Adrenal gland (tissue), 19 donors: ENCODE results near the gene S100A5. TPM values are rescaled to one million over a fixed set of nuclear protein-coding genes. Genes with fewer than 3 reads are reported as not detected.
"Not testable (repeated sequence)": the region's sequence is repeated elsewhere in the genome, so short reads cannot be mapped to it uniquely, and the experiment has no call there.

Experiments used
- DNase-seq, 7 donors: peaks; one replicate each; pipeline ENCODE4 v3.0.0-alpha.2; 2019 to 2020
- H3K27ac ChIP-seq, 5 donors: fragments of 200-600 bp; sonication (generic) in 4 of 5; 1 replicate in 3 of 5; 2 replicates in 2 of 5; pipeline versions ENCODE4 v1.5.1 to v1.8.0; 2016 to 2020; ENCODE audit warnings: mild to moderate bottlenecking in 1 of 5
- H3K27me3 ChIP-seq: fragments of 200-600 bp; 2 replicates; pipeline ENCODE4 v1.8.0; 2021
- H3K36me3 ChIP-seq, 2 donors: fragments of 200-600 bp; replicated peaks in 1 of 2; 1 replicate in 1 of 2; 2 replicates in 1 of 2; pipeline versions ENCODE4 v1.5.1 to v1.8.0; 2018 to 2022
- H3K4me1 ChIP-seq, 2 donors: fragments of 200-600 bp; replicated peaks in 1 of 2; 1 replicate in 1 of 2; 2 replicates in 1 of 2; pipeline versions ENCODE4 v1.5.1 to v1.8.0; 2018 to 2021
- H3K4me3 ChIP-seq, 4 donors: fragments of 200-600 bp; sonication (generic) in 3 of 4; one replicate each; pipeline ENCODE4 v1.5.1; 2016 to 2018
- H3K9me3 ChIP-seq, 3 donors: fragments of 200-600 bp; sonication (generic) in 1 of 3; replicated peaks in 1 of 3; 1 replicate in 2 of 3; 2 replicates in 1 of 3; pipeline versions ENCODE4 v1.5.1 to v1.8.0; 2016 to 2021
- CTCF ChIP-seq, 6 experiments: fragments of 450-650 bp in 4 of 6; fragments of 200-600 bp in 2 of 6; sonication (generic) in 1 of 6; IDR thresholded peaks; 1 replicate in 5 of 6; 2 replicates in 1 of 6; pipeline versions ENCODE4 v1.5.1 to v1.8.0; 2016 to 2021; ENCODE audit warnings: antibody characterized with exemption in 6 of 6, mild to moderate bottlenecking in 2 of 6, moderate library complexity in 1 of 6
- POLR2A ChIP-seq, 2 donors: fragments of 450-650 bp; IDR thresholded peaks; one replicate each; pipeline ENCODE4 v1.6.1; 2017; ENCODE audit warnings: antibody characterized with exemption in 2 of 2, mild to moderate bottlenecking in 2 of 2, moderate library complexity in 1 of 2
- WGBS, 4 donors: extraction: QIAGEN DNeasy Blood & Tissue Kit in 2 of 4; methylation state at CpG; one replicate each; pipeline versions ENCODE4 v1.1.5 to v1.1.7; 2013 to 2017; 5-methylcytosine and 5-hydroxymethylcytosine counted together
- intact Hi-C, 2 donors: fragments of 100-400 bp; cut with DNase I; formaldehyde crosslinking; loops; one replicate each; pipeline versions ENCODE4 v1.14.1 to v1.15.0; 2022 to 2023
- long read RNA-seq, 10 donors: library from polyadenylated mRNA in 3 of 10; unstranded in 2 of 10; stranded (forward) in 1 of 10; transcript quantifications; one replicate each; pipeline ENCODE4 v2.0.0 and lab custom pipeline, GENCODE V29; 2021 to 2026
- polyA plus RNA-seq, 3 donors: library from polyadenylated mRNA; stranded (reverse); fragments of 200-250 nt in 2 of 3; fragments of 350-450 nt in 1 of 3; fragmentation: Illumina TruSeq in 1 of 3; extraction: RNeasy Lipid Tissue Mini Kit (QIAGEN cat#74804) in 1 of 3; gene quantifications; one replicate each; pipeline ENCODE4 v1.2.3, GENCODE V29; 2013 to 2014
- total RNA-seq, 9 donors: library from RNA; depleted of rRNA in 4 of 9; stranded (reverse); fragments of >200 nt in 4 of 9; fragments of 120-200 nt in 1 of 9; fragmentation: NEBNext Ultra II Directional in 1 of 9; extraction: Animal tissue kit (Norgen Biotek cat#: 25700) in 1 of 9; gene quantifications; one replicate each; pipeline versions ENCODE4 v1.1.0 to v1.2.4, GENCODE V29; 2013 to 2023
- donor health status: healthy with polysubstance abuse.
- donor health status: Bipolar disorder and iron deficiency.
- donor health status: DM: yes; HTN: yes; CAD: no.
- donor health status: DM: no; HTN: no; CAD: no.
- donor health status: DM: no; HTN: no; CAD: no.
- donor health status: DM: yes; HTN: yes; CAD: no.

The S100A5 gene, protein sequence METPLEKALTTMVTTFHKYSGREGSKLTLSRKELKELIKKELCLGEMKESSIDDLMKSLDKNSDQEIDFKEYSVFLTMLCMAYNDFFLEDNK
- under 1 TPM in 1 of 9 donors, not detected in 8; 0.17 TPM for total RNA-seq
- polyA plus RNA-seq, result not detected
- long read RNA-seq, donor 1, result 0 reads
- long read RNA-seq, donor 2, result 0 reads
- long read RNA-seq, donor 3, result 0 reads
- long read RNA-seq, donor 4, result 0 reads
- long read RNA-seq, donor 5, result 0 reads
- long read RNA-seq, donor 6, result 0 reads
- long read RNA-seq, donor 7, result 0 reads
- long read RNA-seq, donor 8, result 0 reads
- long read RNA-seq, donor 9, result 0 reads
- long read RNA-seq, donor 10, result 0 reads

DNA sequence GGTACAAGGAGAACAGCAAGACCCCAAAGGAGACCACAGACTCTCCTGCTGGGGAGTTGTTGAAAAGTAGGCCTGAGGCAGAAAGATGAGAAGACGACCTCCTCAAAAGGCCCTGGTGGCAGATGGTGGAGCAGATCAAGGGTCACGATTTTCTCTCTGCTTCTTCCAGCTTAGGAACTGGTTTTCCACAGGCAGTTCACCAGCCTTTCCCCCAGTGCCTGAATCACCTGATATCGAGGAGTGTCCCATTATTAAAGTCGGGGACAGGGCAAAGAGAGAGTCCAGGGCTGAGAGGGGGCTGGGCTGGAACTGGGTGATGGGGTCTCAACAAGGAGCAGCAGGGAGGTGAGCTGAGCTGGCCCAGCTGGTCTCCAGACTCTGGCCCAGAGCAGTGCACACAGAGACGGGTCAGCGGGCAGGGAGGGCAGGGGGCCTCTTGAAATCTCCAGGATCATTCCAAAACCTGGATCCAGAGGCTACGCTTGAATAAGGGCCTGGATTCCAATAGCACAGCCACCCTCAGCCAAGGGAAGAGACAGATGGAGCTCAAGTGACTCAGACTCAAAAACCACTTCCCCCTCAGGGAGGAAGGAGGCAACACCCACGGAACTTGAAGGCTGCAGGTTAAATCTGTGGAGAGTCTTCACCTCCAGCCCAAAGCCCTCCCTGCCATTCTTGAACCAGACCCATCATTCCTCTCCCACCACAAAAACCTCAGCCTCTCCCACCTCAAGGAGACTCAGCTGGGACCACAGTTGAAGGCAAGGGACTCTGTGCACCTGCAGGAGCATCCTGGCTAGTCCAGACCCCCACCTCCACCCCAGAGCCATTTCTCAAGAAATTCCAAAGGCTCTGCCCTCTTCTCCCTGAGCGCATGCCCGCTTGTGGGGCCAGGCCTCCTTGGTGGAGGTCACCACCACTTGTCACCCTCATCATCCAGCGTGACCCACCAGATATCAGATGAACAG, at the start of gene S100A5:
Gene S100A5, minus strand, starts transcription at position 541 of the 968 bp plus-strand sequence. CDS start 743 bp downstream, outside the sequence.
- Histone ChIP-seq H3K36me3 (no peaks in the 10 kb centered on the region), H3K9me3 (no peaks in the 10 kb centered on the region), H3K27me3 (no peaks in the 10 kb centered on the region), H3K4me1 (peaks cover 32 to 38% of the 10 kb centered on the region in 2 donors), H3K4me3 (no peak within 1 kb of the TSS), H3K27ac (no peak within 1 kb of the TSS)
- WGBS, 4 donors, result 81 to 96% (median 89%) methylated on average over 8 to 11 of the region's 11 CpGs
- DNase-seq, result no peak
- intact Hi-C loops, result no loop called here
- TF ChIP-seq CTCF (IDR thresholded peaks at IDR 0.05), result no peak
- no peak for TF ChIP-seq POLR2A (IDR thresholded peaks at IDR 0.05)

GRCh38 chr1:153588482-153588881, 47.7 kb upstream of the S100A5 start:
- Histone ChIP-seq H3K4me1 (peaks cover 19 to 25% of the 10 kb centered on the region in 2 donors), H3K9me3 (no peaks in the 10 kb centered on the region), H3K36me3 (no peaks in the 10 kb centered on the region), H3K4me3 (peak overlapping the region in 1 of 4 donors; percentile 26), H3K27ac (peak overlapping the region; percentile 69 to 81 (median 77)), H3K27me3 (no peaks in the 10 kb centered on the region)
- intact Hi-C loops, result no loop called here
- WGBS, 4 donors, result 23 to 56% (median 47%) methylated on average over 2 of the region's 2 CpGs
- DNase-seq, result peak in 4 of 7 donors; percentile 59 to 76 (median 72)
- TF ChIP-seq CTCF (IDR thresholded peaks at IDR 0.05) (no peak), POLR2A (IDR thresholded peaks at IDR 0.05) (peak in 1 of 2 donors; percentile 56)

DNA sequence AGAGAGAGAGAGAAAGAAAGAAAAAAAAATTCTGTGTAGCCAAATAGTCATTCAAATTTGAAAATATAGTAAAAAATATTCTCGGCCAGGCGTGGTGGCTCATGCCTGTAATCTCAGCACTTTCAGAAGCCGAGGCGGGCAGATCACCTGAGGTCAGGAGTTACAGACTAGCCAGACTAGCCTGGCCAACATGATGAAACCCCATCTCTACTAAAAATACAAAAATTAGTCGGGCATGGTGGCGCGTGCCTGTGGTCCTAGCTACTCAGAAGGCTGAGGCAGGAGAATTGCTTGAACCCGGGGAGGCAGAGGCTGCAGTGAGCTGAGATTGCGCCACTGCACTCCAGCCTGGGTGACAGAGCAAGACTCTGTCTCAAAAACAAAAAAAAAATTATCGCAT, 47.3 kb upstream of the S100A5 start:
- 50 to 55% (median 52%) methylated on average over 10 of the region's 10 CpGs for WGBS, 4 donors
- H3K36me3 ChIP-seq, H3K9me3 ChIP-seq, intact Hi-C loops, H3K27me3 ChIP-seq: not testable (repeated sequence)
- peak overlapping the region in 1 of 4 donors; percentile 26 for H3K4me3 ChIP-seq
- H3K4me1 ChIP-seq, result peaks cover 19 to 25% of the 10 kb centered on the region in 2 donors
- DNase-seq, result peak in 1 of 7 donors; percentile 50
- peak overlapping the region; percentile 69 to 81 (median 77) for H3K27ac ChIP-seq

DNA sequence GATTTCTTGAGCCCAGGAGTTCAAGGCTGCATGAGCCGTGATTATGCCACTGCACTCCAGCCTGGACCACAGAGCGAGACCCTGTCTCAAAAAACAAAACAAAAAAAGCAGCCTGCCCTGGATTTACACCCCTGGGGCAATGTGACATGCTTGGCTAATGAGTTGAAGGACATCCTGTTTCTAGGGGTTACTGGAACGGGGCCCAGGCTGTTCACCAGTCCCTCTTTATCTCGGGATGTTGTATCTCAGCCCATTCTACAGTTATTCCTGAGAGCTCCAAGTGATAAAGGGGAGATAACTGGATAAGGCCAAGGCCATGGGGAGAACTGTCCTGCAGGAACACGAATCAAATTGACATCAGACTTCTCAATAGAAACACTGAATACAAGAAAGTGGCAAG, 46.6 kb upstream of the S100A5 start:
- no peaks in the 10 kb centered on the region for H3K27me3 ChIP-seq
- WGBS, 4 donors, result 23 to 32% (median 27%) methylated on average over 5 of the region's 5 CpGs
- TF ChIP-seq CTCF (IDR thresholded peaks at IDR 0.05), result no peak
- TF ChIP-seq POLR2A (IDR thresholded peaks at IDR 0.05), result no peak
- H3K4me3 ChIP-seq, result peak overlapping the region in 1 of 4 donors; percentile 26
- H3K27ac ChIP-seq, result peak overlapping the region; percentile 69 to 81 (median 77)
- intact Hi-C loops, result no loop called here
- no peaks in the 10 kb centered on the region for H3K36me3 ChIP-seq
- peaks cover 19 to 22% of the 10 kb centered on the region in 2 donors for H3K4me1 ChIP-seq
- no peaks in the 10 kb centered on the region for H3K9me3 ChIP-seq
- peak in 6 of 7 donors; percentile 66 to 83 (median 80) for DNase-seq
